Measurements from ENCODE around the gene RPL13. TPM values are rescaled to one million over a fixed set of nuclear protein-coding genes. Genes with fewer than 3 reads are reported as not detected.

Gene RPL13
- total and polyA plus RNA-seq, 10 of the 15 experiments (the other 5 are each of a cell fraction or from before 2014, with no cell fraction given) = 386 to 9,428 (median 2,486) TPM

DNA sequence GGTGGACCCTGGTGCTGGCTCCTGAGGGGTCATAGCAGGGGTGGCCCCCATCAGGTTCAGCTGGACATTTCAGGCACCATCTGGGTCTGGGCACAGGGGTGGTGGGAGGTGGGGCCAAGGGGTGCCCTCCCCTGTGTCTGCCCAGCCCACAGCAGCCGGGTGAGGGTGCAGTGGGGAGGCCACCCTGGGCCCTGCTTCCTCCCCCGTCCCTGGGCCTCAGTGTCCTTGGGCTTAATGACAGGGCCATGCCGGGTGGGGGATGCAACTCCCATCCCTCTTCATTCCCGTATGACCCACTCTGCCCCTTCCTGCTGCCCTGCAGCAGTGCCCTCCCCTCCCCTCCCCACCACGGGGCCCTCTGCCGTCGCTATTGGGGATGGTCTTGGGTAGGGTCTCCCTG lies 25.7 kb downstream of the RPL13 start:
- ChIA-PET POLR2A (no interaction called here), CTCF (no interaction called here)
- TF ChIP-seq EP300 (IDR thresholded peaks at IDR 0.05; ENCODE audit: borderline replicate concordance in 1 of 2, control insufficient read depth in 1 of 2, low read depth in 2 of 2, low read length in 2 of 2) (no peak), SRF (IDR thresholded peaks at IDR 0.05; ENCODE audit: low read depth in 2 of 2, low read length in 2 of 2) (no peak), CHD2 (IDR thresholded peaks at IDR 0.05; ENCODE audit: borderline replicate concordance, low read depth, low read length) (no peak), ZSCAN29 (IDR thresholded peaks at IDR 0.05) (no peak), DPF2 (IDR thresholded peaks at IDR 0.05) (no peak), NR2F1 (conservative IDR thresholded peaks at IDR 0.05) (no peak), STAT3 (IDR thresholded peaks at IDR 0.05; ENCODE audit: low read depth, low read length) (no peak), NR2C1 (IDR thresholded peaks at IDR 0.05) (no peak), TARDBP (IDR thresholded peaks at IDR 0.05; ENCODE audit: borderline replicate concordance) (no peak), MXI1 (IDR thresholded peaks at IDR 0.05; ENCODE audit: low read depth, low read length) (no peak)
- TF ChIP-seq, protein P1, sequence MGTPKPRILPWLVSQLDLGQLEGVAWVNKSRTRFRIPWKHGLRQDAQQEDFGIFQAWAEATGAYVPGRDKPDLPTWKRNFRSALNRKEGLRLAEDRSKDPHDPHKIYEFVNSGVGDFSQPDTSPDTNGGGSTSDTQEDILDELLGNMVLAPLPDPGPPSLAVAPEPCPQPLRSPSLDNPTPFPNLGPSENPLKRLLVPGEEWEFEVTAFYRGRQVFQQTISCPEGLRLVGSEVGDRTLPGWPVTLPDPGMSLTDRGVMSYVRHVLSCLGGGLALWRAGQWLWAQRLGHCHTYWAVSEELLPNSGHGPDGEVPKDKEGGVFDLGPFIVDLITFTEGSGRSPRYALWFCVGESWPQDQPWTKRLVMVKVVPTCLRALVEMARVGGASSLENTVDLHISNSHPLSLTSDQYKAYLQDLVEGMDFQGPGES (IDR thresholded peaks at IDR 0.05) = no peak
- TF ChIP-seq, protein P2, sequence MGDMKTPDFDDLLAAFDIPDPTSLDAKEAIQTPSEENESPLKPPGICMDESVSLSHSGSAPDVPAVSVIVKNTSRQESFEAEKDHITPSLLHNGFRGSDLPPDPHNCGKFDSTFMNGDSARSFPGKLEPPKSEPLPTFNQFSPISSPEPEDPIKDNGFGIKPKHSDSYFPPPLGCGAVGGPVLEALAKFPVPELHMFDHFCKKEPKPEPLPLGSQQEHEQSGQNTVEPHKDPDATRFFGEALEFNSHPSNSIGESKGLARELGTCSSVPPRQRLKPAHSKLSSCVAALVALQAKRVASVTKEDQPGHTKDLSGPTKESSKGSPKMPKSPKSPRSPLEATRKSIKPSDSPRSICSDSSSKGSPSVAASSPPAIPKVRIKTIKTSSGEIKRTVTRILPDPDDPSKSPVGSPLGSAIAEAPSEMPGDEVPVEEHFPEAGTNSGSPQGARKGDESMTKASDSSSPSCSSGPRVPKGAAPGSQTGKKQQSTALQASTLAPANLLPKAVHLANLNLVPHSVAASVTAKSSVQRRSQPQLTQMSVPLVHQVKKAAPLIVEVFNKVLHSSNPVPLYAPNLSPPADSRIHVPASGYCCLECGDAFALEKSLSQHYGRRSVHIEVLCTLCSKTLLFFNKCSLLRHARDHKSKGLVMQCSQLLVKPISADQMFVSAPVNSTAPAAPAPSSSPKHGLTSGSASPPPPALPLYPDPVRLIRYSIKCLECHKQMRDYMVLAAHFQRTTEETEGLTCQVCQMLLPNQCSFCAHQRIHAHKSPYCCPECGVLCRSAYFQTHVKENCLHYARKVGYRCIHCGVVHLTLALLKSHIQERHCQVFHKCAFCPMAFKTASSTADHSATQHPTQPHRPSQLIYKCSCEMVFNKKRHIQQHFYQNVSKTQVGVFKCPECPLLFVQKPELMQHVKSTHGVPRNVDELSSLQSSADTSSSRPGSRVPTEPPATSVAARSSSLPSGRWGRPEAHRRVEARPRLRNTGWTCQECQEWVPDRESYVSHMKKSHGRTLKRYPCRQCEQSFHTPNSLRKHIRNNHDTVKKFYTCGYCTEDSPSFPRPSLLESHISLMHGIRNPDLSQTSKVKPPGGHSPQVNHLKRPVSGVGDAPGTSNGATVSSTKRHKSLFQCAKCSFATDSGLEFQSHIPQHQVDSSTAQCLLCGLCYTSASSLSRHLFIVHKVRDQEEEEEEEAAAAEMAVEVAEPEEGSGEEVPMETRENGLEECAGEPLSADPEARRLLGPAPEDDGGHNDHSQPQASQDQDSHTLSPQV (IDR thresholded peaks at IDR 0.05) = no peak
- TF ChIP-seq, protein P3, sequence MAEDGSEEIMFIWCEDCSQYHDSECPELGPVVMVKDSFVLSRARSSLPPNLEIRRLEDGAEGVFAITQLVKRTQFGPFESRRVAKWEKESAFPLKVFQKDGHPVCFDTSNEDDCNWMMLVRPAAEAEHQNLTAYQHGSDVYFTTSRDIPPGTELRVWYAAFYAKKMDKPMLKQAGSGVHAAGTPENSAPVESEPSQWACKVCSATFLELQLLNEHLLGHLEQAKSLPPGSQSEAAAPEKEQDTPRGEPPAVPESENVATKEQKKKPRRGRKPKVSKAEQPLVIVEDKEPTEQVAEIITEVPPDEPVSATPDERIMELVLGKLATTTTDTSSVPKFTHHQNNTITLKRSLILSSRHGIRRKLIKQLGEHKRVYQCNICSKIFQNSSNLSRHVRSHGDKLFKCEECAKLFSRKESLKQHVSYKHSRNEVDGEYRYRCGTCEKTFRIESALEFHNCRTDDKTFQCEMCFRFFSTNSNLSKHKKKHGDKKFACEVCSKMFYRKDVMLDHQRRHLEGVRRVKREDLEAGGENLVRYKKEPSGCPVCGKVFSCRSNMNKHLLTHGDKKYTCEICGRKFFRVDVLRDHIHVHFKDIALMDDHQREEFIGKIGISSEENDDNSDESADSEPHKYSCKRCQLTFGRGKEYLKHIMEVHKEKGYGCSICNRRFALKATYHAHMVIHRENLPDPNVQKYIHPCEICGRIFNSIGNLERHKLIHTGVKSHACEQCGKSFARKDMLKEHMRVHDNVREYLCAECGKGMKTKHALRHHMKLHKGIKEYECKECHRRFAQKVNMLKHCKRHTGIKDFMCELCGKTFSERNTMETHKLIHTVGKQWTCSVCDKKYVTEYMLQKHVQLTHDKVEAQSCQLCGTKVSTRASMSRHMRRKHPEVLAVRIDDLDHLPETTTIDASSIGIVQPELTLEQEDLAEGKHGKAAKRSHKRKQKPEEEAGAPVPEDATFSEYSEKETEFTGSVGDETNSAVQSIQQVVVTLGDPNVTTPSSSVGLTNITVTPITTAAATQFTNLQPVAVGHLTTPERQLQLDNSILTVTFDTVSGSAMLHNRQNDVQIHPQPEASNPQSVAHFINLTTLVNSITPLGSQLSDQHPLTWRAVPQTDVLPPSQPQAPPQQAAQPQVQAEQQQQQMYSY (CRISPR knock-in tag; IDR thresholded peaks at IDR 0.05) = no peak

More for the DNA sequence above, 25.7 kb downstream of the RPL13 start:
- Histone ChIP-seq H4K20me1 (ENCODE audit: control insufficient read depth, insufficient read depth) (no peaks in the 10 kb centered on the region), H3K9me3 (replicated peaks; ENCODE audit: control insufficient read depth, insufficient read depth, low read length) (no peaks in the 10 kb centered on the region), H3K36me3 (ENCODE audit: control insufficient read depth in 2 of 2, insufficient read depth in 2 of 2, low read length in 1 of 2) (no peaks in the 10 kb centered on the region), H3K4me2 (ENCODE audit: control insufficient read depth, insufficient read depth) (no peak overlapping the region), H3K27me3 (replicated peaks in 1 of 2; ENCODE audit: control insufficient read depth in 2 of 2, insufficient read depth in 2 of 2, low read length in 1 of 2) (no peaks in the 10 kb centered on the region), H3K9ac (ENCODE audit: control insufficient read depth, insufficient read depth, low read length) (no peak overlapping the region), H3K27ac (ENCODE audit: control insufficient read depth, insufficient read depth) (no peak overlapping the region), H3K79me2 (ENCODE audit: control insufficient read depth, insufficient read depth, low read length) (no peaks in the 10 kb centered on the region), H3K4me3 (no peak overlapping the region), H3K4me1 (ENCODE audit: control insufficient read depth, insufficient read depth, low read length) (no peaks in the 10 kb centered on the region), H2AFZ (ENCODE audit: control insufficient read depth, low read depth, low read length) (no peak overlapping the region)
- RAD21 ChIA-PET (ENCODE audit: unreplicated experiment) = no interaction called here
- in situ Hi-C loops (cut with MboI) = no loop called here
- ATAC-seq (no peak), DNase-seq (ENCODE audit: low read depth, low spot score) (no peak), FAIRE-seq (no peak)
- SMC1A ChIA-PET (ENCODE audit: uncharacterized antibody, unreplicated experiment) = no interaction called here
- WGBS (ENCODE audit: insufficient coverage, insufficient replicate concordance, low lambda C conversion rate, missing lambda C conversion rate) = 74% methylated on average over 7 of the region's 7 CpGs
- BruUV-seq (replicated peaks) = no TSS peak
- intact Hi-C loops (cut with micrococcal nuclease; ENCODE audit: unreplicated experiment) = no loop called here
